Transverse colon (tissue), 4 donors: ENCODE results near the gene CUL3.
"Not testable (repeated sequence)": the region's sequence is repeated elsewhere in the genome, so short reads cannot be mapped to it uniquely, and the experiment has no call there.

Experiments
- CTCF ChIP-seq, 5 experiments: fragments of 200-600 bp in 3 of 5; fragments of 450-650 bp in 2 of 5; sonication (generic) in 3 of 5; IDR thresholded peaks; 1 replicate in 2 of 5; 2 replicates in 3 of 5; pipeline ENCODE4 v1.5.1; 2016 to 2017; ENCODE audit warnings: antibody characterized with exemption in 5 of 5, inconsistent platforms in 3 of 5, mild to moderate bottlenecking in 2 of 5, moderate library complexity in 1 of 5
- POLR2A ChIP-seq: fragments of 450-650 bp; IDR thresholded peaks from one replicate; pipeline ENCODE4 v1.6.1; 2016; ENCODE audit warnings: antibody characterized with exemption, mild to moderate bottlenecking, moderate library complexity
- POLR2AphosphoS5 ChIP-seq, 3 donors: sonication (generic); formaldehyde crosslinking; IDR thresholded peaks; one replicate each; pipeline ENCODE4 v1.6.1; 2016; ENCODE audit warnings: antibody characterized with exemption in 3 of 3

GRCh38 chr2:224516393-224516792 lies 68.8 kb downstream of the CUL3 start:
- TF ChIP-seq CTCF (IDR thresholded peaks at IDR 0.05); POLR2AphosphoS5 (IDR thresholded peaks at IDR 0.05); POLR2A: not testable (repeated sequence)
